A549 treated with GW870086 at 1 μM for 4 hours (cell line): ENCODE results near the gene CTSL. TPM values are rescaled to one million over a fixed set of nuclear protein-coding genes. Genes with fewer than 3 reads are reported as not detected.

Experiments used
- total RNA-seq: library from RNA; stranded (reverse); fragments of 200-300 nt; extraction: Qiagen RNA extraction; gene quantifications from 5 replicates; pipeline ENCODE4 v1.2.3, GENCODE V29; 2022; ENCODE audit warnings: low read depth

CTSL gene
- 657 to 768 TPM (median 686 TPM) in 5 replicates for total RNA-seq

DNA sequence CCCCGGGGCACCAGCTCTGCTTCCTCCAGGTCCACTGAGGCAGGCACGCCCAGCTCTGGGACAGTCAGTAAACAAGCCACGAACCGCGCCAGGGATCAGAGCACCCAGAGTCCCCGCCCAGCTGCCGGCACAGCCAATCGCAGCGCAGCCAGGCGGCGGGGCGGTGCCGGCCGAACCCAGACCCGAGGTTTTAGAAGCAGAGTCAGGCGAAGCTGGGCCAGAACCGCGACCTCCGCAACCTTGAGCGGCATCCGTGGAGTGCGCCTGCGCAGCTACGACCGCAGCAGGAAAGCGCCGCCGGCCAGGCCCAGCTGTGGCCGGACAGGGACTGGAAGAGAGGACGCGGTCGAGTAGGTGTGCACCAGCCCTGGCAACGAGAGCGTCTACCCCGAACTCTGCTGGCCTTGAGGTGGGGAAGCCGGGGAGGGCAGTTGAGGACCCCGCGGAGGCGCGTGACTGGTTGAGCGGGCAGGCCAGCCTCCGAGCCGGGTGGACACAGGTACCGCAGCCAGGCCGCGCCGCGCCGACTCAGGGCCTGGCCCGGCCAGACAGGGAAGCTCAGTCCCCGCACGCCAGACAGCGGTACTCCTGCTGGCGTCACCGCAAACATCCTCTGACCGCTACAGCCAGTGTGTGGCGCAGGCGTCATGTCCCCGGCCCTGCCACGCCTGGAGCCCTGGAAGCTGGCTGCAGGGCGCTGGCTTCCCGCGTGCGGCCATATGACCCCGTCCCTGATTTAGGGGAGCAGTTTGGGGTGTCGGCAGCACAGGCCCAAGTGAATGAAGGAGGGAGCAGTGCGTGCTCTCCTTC is at the start of gene CTSL:
TSS of gene CTSL (plus strand) at position 220 of the 810 bp plus-strand sequence. CDS start 1,485 bp downstream, outside the sequence.

Other genes starting within 250 kb of the CTSL start
- 15.1 to 24.8 TPM (median 22.3 TPM) in 5 replicates for gene DAPK1, start 228.3 kb upstream of the CTSL start, total RNA-seq
- gene SPATA31E1, start 156.8 kb downstream of the CTSL start, total RNA-seq, result not detected in 5 replicates
- gene SPATA31C1, start 191.8 kb downstream of the CTSL start, total RNA-seq, result not detected in 5 replicates
- 6.3 to 8.1 TPM (median 6.9 TPM) in 5 replicates for gene CDK20, start 248.4 kb downstream of the CTSL start, total RNA-seq